ENCODE results near the gene MACROD1.

GRCh38 chr11:63998558-63999348, 167.2 kb downstream of the MACROD1 start:
- TF ChIP-seq CTCF (IDR thresholded peaks at IDR 0.05) = no peak
- TF ChIP-seq POLR2A (IDR thresholded peaks at IDR 0.05) = no peak
- TF ChIP-seq EP300 (IDR thresholded peaks at IDR 0.05) = no peak
